ENCODE measurements around the gene LRP8.
"Not testable (repeated sequence)": the region's sequence is repeated elsewhere in the genome, so short reads cannot be mapped to it uniquely, and the experiment has no call there.

Gene LRP8

DNA sequence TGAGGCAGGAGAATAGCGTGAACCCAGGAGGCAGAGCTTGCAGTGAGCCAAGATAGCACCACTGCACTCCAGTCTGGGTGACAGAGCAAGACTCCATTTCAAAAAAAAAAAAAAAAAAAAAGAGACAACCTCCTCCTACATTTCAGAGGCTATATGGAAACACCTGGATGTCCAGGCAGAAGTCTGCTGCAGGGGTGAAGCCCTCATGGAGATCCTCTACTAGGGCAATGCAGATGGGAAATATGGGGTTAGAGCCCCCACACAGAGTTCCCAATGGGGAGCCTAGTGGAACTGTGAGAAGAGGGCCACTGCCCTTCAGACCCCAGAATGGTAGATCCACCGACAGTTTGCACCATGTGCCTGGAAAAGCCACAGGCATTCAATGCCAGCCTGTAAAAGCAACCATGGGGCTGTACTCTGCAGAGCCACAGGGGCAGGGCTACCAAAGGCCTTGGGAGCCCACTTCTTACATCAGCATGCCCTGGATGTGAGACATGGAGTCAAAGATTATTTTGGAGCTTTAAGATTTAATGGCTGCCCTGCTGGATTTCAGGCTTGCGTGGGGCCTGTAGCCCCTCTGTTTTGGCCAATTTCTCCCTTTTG lies 121.7 kb downstream of the LRP8 start:
- DNase-seq: not testable (repeated sequence)

DNA sequence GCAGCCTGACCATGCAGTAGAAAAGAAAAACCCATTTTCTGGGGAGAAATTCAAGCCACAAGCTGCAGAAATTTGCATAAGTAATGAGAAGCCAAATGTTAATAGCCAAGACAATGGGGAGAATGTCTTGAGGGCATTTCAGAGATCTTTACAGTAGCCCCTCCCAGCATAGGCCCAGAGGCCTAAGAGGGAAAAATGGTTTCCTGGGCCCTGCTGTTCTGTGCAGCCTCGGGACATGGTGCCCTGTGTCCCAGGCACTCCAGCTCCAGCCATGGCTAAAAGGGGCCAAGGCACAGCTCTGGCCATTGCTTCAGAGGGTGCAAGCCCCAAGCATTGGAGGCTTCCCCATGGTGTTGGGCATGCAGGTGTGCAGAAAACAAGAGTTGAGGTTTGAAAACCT lies 122.4 kb downstream of the LRP8 start:
- DNase-seq: not testable (repeated sequence)

DNA sequence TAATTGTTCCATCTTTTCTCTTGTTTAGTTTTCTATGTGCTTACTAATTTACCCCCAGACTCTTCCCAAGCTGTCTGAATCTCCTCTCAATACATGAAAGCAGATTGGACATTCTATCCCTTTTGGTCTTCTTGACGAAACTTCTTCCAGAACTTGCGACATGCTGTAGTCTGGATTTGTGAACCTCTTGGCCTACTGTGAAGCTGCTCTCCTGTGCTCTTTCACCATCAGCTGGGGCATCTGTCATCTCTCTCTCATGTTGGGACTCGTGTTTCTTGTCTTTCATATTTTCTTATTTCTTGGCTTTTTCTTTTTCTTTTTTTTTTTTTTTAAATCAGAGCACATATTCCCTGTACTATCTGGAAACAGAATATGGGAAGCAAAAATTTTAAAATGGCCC lies 124.4 kb downstream of the LRP8 start:
- no peak for DNase-seq

- no peak for DNase-seq
Observed at GRCh38 chr1:53198241-53198651, 129.6 kb downstream of the LRP8 start.

DNA sequence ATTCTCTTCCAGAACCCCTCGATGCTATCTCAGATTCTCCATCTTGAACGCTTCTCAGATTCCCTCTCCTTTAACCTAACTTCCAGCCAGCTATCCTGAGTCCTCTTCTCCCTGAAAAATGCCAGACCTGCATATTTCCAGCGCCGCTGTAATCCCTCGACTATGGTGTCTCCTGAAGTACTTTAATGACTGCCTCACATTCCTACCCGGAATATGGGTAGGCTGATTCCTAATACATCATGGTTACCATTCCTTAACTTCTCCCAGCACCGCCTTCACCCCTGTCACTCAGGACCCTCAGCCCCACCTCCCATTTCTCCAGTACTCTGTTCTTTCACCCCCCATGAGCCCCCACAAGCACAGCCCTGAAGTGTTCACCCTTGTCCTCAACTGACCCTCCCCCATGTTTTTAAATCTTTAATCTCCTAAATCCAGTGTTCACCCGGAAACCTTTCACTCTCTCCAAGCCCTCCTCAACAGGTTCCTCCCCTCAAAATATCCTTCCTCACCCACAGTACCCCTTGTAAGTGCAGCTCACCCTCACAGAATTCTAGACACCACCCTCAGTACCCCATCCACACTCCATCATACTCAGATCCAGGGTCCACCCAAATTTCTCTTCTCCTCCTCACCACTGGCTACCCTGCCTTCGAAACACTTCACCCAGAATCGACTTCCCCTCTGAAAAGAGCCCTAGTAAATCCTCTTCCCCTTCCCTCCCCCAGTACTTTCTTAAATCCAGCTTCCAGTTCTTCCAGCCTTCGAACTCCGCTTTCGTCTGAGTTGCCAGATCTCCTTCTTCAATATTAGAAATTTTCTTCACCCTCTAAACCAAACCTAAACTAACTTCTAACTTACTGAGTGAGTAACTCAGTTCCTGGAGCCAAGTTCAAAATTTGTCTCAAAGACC lies 130.3 kb downstream of the LRP8 start:
- no peak for DNase-seq

GRCh38 chr1:53196485-53197290 lies 131.2 kb downstream of the LRP8 start, which contains the start of gene CPT2:
Gene CPT2, plus strand, starts transcription at chr1:53196824. Its CDS starts 120 bp downstream, at chr1:53196944.
- peak; percentile 94 for DNase-seq

- DNase-seq: peak; percentile 54
Observed at GRCh38 chr1:53196017-53196484, 131.8 kb downstream of the LRP8 start.

DNA sequence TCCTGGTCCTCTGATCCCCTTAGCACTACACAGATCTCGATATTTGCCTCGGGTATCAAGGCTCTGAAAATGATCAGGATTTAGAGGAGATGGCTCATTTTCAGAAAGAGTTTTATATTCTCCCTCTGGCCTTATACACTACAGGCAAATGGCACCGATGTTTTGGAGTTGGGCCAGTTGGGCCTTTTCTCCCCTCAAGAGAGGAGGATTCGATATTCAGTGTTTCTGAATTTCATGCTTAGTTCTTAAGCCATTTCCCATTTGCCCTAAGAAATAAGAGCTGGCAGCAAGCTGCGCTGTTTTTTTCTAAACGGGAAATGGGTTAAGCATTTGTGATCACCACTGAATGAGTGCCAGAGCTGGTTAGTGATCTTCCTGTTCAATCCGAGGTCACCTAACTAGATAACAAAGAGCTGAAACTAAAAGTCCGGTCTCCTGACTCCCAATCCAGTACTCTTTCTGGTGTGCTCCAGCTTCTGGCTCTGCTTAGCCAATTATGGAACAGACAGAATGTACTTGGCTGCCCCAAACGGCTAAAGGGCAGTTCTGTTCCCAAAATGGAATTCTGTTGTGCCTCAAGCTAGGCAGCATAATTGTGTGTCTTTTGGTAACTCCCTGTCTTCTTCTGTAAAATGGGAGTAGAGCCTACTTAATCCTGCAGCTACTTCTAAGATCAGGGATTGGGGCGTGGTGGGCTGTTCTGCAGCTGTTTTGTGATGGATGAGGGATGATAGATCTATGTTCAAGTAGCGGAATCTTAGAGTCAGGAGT lies 132.4 kb downstream of the LRP8 start:
- no peak for DNase-seq
